HEK293T (cell line): ENCODE data around the gene SNRK.

ENCODE experiments used
- ARNT ChIP-seq: fragments of 450-650 bp; IDR thresholded peaks from 2 replicates; pipeline ENCODE4 v1.6.1; 2017; ENCODE audit warnings: mild to moderate bottlenecking
- BHLHE40 ChIP-seq: fragments of 450-650 bp; IDR thresholded peaks from 2 replicates; pipeline ENCODE4 v1.6.1; 2016; ENCODE audit warnings: mild to moderate bottlenecking, moderate library complexity, borderline replicate concordance
- ELF4 ChIP-seq: fragments of 450-650 bp; IDR thresholded peaks from 2 replicates; pipeline ENCODE4 v1.6.1; 2017; ENCODE audit warnings: antibody characterized with exemption
- FOXA1 ChIP-seq: fragments of 450-650 bp; IDR thresholded peaks from 2 replicates; pipeline ENCODE4 v1.6.1; 2016; ENCODE audit warnings: mild to moderate bottlenecking
- FOXK2 ChIP-seq: fragments of 450-650 bp; IDR thresholded peaks from 2 replicates; pipeline ENCODE4 v1.6.1; 2016; ENCODE audit warnings: mild to moderate bottlenecking
- FOXM1 ChIP-seq: fragments of 450-650 bp; IDR thresholded peaks from 2 replicates; pipeline ENCODE4 v1.6.1; 2017; ENCODE audit warnings: mild to moderate bottlenecking, borderline replicate concordance
- L3MBTL2 ChIP-seq: fragments of 450-650 bp; conservative IDR thresholded peaks from 2 replicates; pipeline ENCODE4 v1.6.1; 2016; ENCODE audit warnings: mild to moderate bottlenecking
- LEF1 ChIP-seq: fragments of 450-650 bp; IDR thresholded peaks from 2 replicates; pipeline ENCODE4 v1.6.1; 2017; ENCODE audit warnings: mild to moderate bottlenecking, borderline replicate concordance
- NFRKB ChIP-seq: fragments of 450-650 bp; IDR thresholded peaks from 2 replicates; pipeline ENCODE4 v1.6.1; 2016; ENCODE audit warnings: mild to moderate bottlenecking, moderate library complexity
- SP1 ChIP-seq: fragments of 450-650 bp; IDR thresholded peaks from 2 replicates; pipeline ENCODE4 v1.6.1; 2017
- SUZ12 ChIP-seq: fragments of 450-650 bp; IDR thresholded peaks from 2 replicates; pipeline ENCODE4 v1.6.1; 2016; ENCODE audit warnings: mild to moderate bottlenecking
- ZNF384 ChIP-seq: fragments of 450-650 bp; IDR thresholded peaks from 2 replicates; pipeline ENCODE4 v1.6.1; 2016
- TF ChIP-seq, protein P1 (sequence below): fragments of 450-650 bp; IDR thresholded peaks from 2 replicates; pipeline ENCODE4 v1.6.1; 2016

DNA sequence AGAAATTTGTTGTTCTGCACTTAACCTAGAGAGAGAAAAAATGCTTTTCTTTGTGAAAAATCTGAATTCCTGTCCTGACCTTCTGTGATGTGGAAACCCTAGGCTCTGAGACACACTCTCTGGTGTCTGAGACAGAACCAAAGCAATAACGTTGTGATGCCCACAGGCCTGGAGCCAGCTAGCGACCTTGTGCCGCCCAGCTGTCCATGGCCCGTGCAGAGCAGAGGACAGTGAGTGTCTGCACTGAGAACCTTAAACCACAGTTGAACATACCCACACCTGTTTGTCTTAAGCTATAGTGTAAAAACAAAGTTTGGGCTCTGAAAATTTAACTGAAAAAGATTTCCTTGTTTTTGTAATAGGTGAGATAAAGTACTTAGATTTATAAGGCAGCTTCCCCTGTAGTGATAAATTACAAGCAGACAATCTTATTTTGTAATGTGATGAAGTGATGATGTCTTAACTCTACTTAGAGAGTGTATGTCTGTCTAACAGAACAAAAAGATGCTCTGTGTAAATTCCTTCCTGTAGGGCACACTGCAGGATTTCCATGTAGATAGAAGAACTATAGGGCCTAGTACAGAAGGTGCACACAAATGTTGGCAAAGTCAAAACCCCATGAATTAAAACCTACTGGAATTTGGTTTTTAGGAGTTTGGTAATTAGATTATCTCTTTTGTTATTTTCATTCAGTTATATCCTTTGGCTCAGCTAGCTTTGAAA, 62.7 kb downstream of the SNRK start:
- no peak for TF ChIP-seq L3MBTL2
- TF ChIP-seq FOXM1 = no peak
- TF ChIP-seq, protein P1, sequence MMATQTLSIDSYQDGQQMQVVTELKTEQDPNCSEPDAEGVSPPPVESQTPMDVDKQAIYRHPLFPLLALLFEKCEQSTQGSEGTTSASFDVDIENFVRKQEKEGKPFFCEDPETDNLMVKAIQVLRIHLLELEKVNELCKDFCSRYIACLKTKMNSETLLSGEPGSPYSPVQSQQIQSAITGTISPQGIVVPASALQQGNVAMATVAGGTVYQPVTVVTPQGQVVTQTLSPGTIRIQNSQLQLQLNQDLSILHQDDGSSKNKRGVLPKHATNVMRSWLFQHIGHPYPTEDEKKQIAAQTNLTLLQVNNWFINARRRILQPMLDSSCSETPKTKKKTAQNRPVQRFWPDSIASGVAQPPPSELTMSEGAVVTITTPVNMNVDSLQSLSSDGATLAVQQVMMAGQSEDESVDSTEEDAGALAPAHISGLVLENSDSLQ = no peak
- no peak for TF ChIP-seq BHLHE40
- no peak for TF ChIP-seq SUZ12
- no peak for TF ChIP-seq ELF4
- no peak for TF ChIP-seq NFRKB
- no peak for TF ChIP-seq LEF1
- no peak for TF ChIP-seq SP1
- no peak for TF ChIP-seq ZNF384
- TF ChIP-seq ARNT = no peak
- TF ChIP-seq FOXA1 = no peak
- TF ChIP-seq FOXK2 = no peak
